Breast epithelium (tissue), 4 donors: Measurements from ENCODE around the gene THSD4. TPM values are rescaled to one million over a fixed set of nuclear protein-coding genes. Genes with fewer than 3 reads are reported as not detected.
"Not testable (repeated sequence)": the region's sequence is repeated elsewhere in the genome, so short reads cannot be mapped to it uniquely, and the experiment has no call there.

ENCODE experiments used
- DNase-seq, 2 donors: peaks; one replicate each; pipeline ENCODE4 v3.0.0-alpha.2; 2019; ENCODE audit warnings: low spot score in 2 of 2
- H3K27ac ChIP-seq, 2 donors: fragments of 200-600 bp; sonication (generic) in 1 of 2; one replicate each; pipeline ENCODE4 v1.5.1; 2016 to 2019; ENCODE audit warnings: mild to moderate bottlenecking in 1 of 2
- H3K27me3 ChIP-seq, 2 donors: fragments of 200-600 bp; sonication (generic) in 1 of 2; one replicate each; pipeline versions ENCODE4 v1.5.1 to v1.6.0; 2017 to 2019; ENCODE audit warnings: control low read depth in 1 of 2, mild to moderate bottlenecking in 1 of 2
- H3K36me3 ChIP-seq: fragments of 200-600 bp; one replicate; pipeline ENCODE4 v1.5.1; 2019
- H3K4me1 ChIP-seq, 2 donors: fragments of 200-600 bp; sonication (generic); one replicate each; pipeline ENCODE4 v1.5.1; 2016 to 2019; ENCODE audit warnings: control low read depth in 1 of 2
- H3K4me3 ChIP-seq, 3 donors: fragments of 200-600 bp; sonication (generic); 1 replicate in 2 of 3; 2 replicates in 1 of 3; pipeline ENCODE4 v1.5.1; 2016 to 2019; ENCODE audit warnings: mild to moderate bottlenecking in 3 of 3, moderate library complexity in 2 of 3
- H3K9me3 ChIP-seq, 2 donors: fragments of 200-600 bp; sonication (generic) in 1 of 2; one replicate each; pipeline ENCODE4 v1.5.1; 2016 to 2019; ENCODE audit warnings: control low read depth in 1 of 2
- POLR2A ChIP-seq: fragments of 450-650 bp; IDR thresholded peaks from one replicate; pipeline ENCODE4 v1.6.1; 2016; ENCODE audit warnings: antibody characterized with exemption, mild to moderate bottlenecking, moderate library complexity
- POLR2AphosphoS5 ChIP-seq, 3 donors: sonication (generic); formaldehyde crosslinking; IDR thresholded peaks; one replicate each; pipeline ENCODE4 v1.6.1; 2017; ENCODE audit warnings: antibody characterized with exemption in 3 of 3
- intact Hi-C: fragments of 100-400 bp; cut with DNase I; formaldehyde crosslinking; loops from one replicate; pipeline ENCODE4 v1.15.1; 2023; ENCODE audit warnings: low total_unique reads
- total RNA-seq, 3 donors: library from RNA; depleted of rRNA; stranded (reverse); fragments of >200 nt; gene quantifications; one replicate each; pipeline ENCODE4 v1.1.0, GENCODE V29; 2016
- TF ChIP-seq, protein P1 (sequence below), 3 donors: fragments of 450-650 bp; IDR thresholded peaks; one replicate each; pipeline ENCODE4 v1.5.1; 2016 to 2017; ENCODE audit warnings: antibody characterized with exemption in 3 of 3, mild to moderate bottlenecking in 3 of 3, moderate library complexity in 3 of 3

The THSD4 gene
- total RNA-seq, 3 donors from 2014 or later, result 0.64 to 58.7 (median 41.3) TPM

DNA sequence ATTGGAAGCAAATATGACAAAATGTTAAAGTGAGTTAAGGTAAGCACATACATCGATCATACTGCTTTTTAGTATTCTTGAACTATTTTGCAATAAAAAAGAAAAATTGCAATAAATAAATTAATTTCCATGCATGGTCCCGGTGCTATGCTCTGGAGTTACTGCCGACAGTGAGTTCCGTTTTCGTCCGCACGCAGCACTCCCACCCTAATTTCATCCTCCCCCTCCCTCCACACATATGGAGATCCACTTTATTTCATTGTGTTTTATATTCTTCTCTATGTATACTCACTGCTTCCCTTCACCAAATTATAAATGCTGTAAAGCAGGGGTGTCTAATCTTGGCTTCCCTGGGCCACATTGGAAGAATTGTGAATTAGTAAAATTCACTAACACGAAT, 247.3 kb downstream of the THSD4 start:
- no peaks in the 10 kb centered on the region for H3K4me1 ChIP-seq
- TF ChIP-seq POLR2A (no peak), POLR2AphosphoS5 (IDR thresholded peaks at IDR 0.05) (no peak)
- TF ChIP-seq, protein P1, sequence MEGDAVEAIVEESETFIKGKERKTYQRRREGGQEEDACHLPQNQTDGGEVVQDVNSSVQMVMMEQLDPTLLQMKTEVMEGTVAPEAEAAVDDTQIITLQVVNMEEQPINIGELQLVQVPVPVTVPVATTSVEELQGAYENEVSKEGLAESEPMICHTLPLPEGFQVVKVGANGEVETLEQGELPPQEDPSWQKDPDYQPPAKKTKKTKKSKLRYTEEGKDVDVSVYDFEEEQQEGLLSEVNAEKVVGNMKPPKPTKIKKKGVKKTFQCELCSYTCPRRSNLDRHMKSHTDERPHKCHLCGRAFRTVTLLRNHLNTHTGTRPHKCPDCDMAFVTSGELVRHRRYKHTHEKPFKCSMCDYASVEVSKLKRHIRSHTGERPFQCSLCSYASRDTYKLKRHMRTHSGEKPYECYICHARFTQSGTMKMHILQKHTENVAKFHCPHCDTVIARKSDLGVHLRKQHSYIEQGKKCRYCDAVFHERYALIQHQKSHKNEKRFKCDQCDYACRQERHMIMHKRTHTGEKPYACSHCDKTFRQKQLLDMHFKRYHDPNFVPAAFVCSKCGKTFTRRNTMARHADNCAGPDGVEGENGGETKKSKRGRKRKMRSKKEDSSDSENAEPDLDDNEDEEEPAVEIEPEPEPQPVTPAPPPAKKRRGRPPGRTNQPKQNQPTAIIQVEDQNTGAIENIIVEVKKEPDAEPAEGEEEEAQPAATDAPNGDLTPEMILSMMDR (IDR thresholded peaks at IDR 0.05), result no peak
- H3K4me3 ChIP-seq, result no peak overlapping the region
- DNase-seq, result no peak
- no peaks in the 10 kb centered on the region for H3K36me3 ChIP-seq
- H3K27ac ChIP-seq, result no peak overlapping the region
- intact Hi-C loops, result no loop called here
- no peaks in the 10 kb centered on the region for H3K27me3 ChIP-seq
- no peaks in the 10 kb centered on the region for H3K9me3 ChIP-seq

DNA sequence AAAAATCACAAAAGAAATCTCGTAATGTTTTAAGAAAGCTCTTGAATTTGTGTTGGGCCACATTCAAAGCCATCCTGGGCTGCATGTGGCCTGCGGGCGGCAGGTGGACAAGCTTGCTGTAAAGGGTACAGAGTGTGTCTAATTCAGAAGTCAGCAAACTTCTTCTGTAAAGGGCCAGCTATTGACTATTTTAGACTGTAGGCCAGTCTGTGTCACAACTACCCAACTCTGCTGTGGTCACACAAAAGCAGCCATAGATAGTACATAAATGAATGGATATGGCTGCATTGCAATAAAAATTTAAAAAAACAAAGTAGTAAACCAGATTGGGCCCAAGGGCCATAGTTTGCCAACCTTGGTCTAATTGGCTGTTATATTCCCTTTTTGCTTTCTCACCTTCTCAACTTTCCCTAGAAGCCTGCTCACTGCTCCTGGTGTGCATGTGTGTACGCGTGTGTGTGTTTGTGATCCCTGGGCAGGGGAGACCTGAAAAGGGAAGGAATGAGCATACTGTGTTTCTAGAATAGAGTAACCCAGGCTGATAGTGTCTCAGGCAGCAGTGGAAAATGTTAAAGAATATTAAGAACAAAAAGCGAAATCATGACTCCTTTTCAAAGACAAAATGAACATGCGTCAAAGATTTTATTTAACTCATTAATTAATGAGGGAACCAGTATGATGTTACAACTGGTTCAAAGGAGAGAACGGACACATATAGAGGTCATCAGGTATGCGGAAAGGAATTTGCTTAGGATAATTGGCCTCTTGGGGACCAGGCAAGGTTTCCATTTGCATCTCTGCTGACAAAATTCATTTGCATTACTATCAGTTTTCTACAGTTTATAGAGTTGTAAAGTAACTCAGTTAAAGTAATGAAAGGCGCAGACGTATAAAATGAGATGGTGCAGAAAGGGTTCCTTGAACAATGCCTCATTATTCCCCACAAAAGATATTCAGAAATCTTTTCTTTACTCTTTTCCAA, 248.0 kb downstream of the THSD4 start:
- Histone ChIP-seq H3K4me3 (no peak overlapping the region), H3K9me3 (no peaks in the 10 kb centered on the region), H3K27ac (no peak overlapping the region), H3K4me1 (no peaks in the 10 kb centered on the region), H3K27me3 (no peaks in the 10 kb centered on the region), H3K36me3 (no peaks in the 10 kb centered on the region)
- no peak for DNase-seq
- TF ChIP-seq, protein P1 (IDR thresholded peaks at IDR 0.05), result no peak
- TF ChIP-seq POLR2AphosphoS5 (IDR thresholded peaks at IDR 0.05) (no peak), POLR2A (no peak)
- intact Hi-C loops, result no loop called here

DNA sequence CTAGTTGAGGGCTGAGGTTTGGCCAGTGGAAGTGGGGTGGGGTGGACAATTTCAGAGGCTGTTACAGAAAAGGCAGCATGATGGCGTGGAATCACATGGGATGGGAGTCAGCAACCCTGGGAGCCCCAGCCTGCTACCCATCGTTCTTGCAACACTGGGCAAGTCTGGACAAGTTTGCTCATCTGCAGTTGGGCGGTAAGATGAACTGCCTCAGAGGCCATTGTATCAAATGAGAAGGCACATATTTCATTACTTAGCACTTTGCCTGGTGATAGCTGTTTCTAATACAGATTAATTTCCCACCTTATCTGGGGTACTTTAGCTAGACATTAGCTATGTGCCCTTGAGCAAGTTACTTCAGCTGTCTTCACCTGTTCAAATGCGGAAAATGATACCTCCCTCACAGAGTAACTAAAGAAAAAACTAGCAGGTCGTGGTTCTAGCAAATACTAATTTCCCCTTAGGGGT, 248.9 kb downstream of the THSD4 start:
- Histone ChIP-seq H3K36me3 (no peaks in the 10 kb centered on the region), H3K27ac (no peak overlapping the region), H3K4me3 (no peak overlapping the region), H3K4me1 (no peaks in the 10 kb centered on the region), H3K9me3 (no peaks in the 10 kb centered on the region), H3K27me3 (no peaks in the 10 kb centered on the region)
- TF ChIP-seq POLR2AphosphoS5 (IDR thresholded peaks at IDR 0.05) (no peak), POLR2A (no peak)
- TF ChIP-seq, protein P1 (IDR thresholded peaks at IDR 0.05), result no peak
- no peak for DNase-seq
- intact Hi-C loops, result no loop called here

DNA sequence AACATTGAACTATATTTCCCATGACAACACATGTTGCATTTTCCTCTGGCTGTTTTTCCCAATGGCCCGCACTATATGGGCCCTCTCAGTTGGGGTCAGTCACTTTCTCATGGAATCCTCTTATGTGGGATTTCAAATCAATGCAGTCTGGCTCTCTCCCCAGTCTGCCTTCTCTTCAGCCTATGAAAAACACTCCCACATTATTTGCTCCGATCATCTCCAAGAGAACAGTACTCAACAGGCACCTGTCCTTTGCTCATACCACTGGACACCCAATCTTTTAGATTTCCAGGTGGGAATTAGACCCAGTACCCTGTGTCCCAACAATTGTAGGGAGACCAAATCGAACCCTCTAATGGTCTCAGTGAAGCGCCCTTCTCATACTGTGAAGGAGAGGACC, 251.3 kb downstream of the THSD4 start:
- H3K4me3 ChIP-seq, result no peak overlapping the region
- no peaks in the 10 kb centered on the region for H3K9me3 ChIP-seq
- TF ChIP-seq, protein P1 (IDR thresholded peaks at IDR 0.05), result no peak
- TF ChIP-seq POLR2AphosphoS5 (IDR thresholded peaks at IDR 0.05) (no peak), POLR2A (no peak)
- H3K36me3 ChIP-seq, result no peaks in the 10 kb centered on the region
- intact Hi-C loops, result no loop called here
- no peaks in the 10 kb centered on the region for H3K4me1 ChIP-seq
- no peak overlapping the region for H3K27ac ChIP-seq
- no peaks in the 10 kb centered on the region for H3K27me3 ChIP-seq
- DNase-seq, result no peak

DNA sequence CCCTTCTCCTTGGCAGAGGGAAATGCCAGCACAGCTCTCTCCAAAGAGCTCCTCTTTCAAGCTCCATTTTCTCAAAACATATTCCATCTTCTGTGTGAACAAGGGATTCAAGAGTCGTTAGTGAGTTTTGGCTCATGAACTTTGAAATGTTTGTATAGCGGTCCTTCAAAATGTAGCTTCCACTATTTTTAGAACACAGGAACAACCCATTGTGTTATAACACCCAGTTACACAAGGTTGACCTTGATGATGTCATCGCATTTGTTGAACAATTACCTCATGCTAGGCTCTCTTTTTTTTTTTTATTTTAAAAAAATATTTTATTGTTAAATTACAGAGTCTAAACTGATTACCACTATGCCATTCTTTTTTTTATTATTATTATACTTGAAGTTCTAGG, 251.7 kb downstream of the THSD4 start:
- no peaks in the 10 kb centered on the region for H3K9me3 ChIP-seq
- TF ChIP-seq POLR2A, result no peak
- TF ChIP-seq, protein P1 (IDR thresholded peaks at IDR 0.05), result no peak
- TF ChIP-seq POLR2AphosphoS5 (IDR thresholded peaks at IDR 0.05), result no peak
- H3K4me3 ChIP-seq, result no peak overlapping the region
- intact Hi-C loops, result no loop called here
- H3K36me3 ChIP-seq, result no peaks in the 10 kb centered on the region
- no peak for DNase-seq
- no peak overlapping the region for H3K27ac ChIP-seq
- H3K4me1 ChIP-seq, result no peaks in the 10 kb centered on the region
- H3K27me3 ChIP-seq, result no peaks in the 10 kb centered on the region

DNA sequence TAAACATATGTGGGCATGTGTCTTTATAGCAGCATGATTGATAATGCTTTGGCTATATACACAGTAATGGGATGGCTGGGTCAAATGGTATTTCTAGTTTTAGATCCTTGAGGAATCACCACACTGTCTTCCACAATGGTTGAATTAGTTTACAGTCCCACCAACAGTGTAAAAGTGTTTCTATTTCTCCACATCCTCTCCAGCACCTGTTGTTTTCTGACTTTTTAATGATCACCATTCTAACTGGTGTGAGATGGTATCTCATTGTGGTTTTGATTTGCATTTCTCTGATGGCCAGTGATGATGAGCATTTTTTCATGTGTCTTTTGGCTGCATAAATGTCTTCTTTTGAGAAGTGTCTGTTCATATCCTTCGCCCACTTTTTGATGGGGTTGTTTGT, 252.5 kb downstream of the THSD4 start:
- H3K36me3 ChIP-seq, H3K9me3 ChIP-seq, DNase-seq, H3K27ac ChIP-seq, H3K4me3 ChIP-seq, H3K27me3 ChIP-seq, intact Hi-C loops, H3K4me1 ChIP-seq: not testable (repeated sequence)

DNA sequence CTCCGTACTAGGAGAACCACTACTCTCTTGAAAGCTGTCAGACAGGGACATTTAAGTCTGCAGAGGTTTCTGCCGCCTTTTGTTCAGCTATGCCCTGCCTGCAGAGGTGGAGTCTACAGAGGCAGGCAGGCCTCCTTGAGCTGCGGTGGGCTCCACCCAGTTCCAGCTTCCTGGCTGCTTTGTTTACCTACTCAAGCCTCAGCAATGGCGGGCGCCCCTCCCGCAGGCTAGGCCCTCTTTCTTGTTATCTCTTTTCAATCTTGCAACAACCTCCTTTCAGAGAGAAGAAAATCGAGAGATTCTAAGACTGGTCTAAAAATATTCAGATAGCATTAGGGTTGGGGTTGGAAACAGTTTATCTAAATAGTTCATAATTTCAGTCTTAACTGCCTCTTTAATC, 257.5 kb downstream of the THSD4 start:
- DNase-seq, H3K27me3 ChIP-seq, H3K27ac ChIP-seq, H3K4me1 ChIP-seq, H3K36me3 ChIP-seq, intact Hi-C loops, H3K4me3 ChIP-seq, H3K9me3 ChIP-seq: not testable (repeated sequence)
